GM11168 (cell line): ENCODE results near the gene CATSPERE.
"Not testable (repeated sequence)": the region's sequence is repeated elsewhere in the genome, so short reads cannot be mapped to it uniquely, and the experiment has no call there.

Source experiments
- in situ Hi-C: fragments of 300-500 bp; cut with MboI; formaldehyde crosslinking; loops from one replicate; pipeline ENCODE4 v1.12.0; 2022; ENCODE audit warnings: low sequenced_read_pairs; ENCODE audit not compliant: unreplicated experiment

Gene CATSPERE

DNA sequence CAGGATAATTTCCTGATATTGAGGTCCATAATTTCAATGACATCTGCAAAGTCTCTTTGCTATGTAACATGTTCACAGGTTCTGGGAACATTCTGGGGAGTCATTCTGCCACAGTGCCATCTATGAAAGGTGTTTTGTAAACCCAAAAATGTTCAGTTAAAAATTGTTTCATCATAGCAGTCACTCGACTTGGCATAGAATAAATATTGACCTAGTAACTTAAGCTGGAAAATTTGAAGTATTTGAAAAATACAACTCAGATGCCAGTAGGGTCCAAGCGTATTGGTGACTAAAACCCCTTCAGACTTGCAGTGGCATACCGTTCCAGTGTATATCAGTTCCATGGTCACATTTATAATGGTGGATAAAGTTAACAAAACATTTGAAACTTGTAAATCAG is 198.6 kb downstream of the CATSPERE start:
- in situ Hi-C loops, result no loop called here

DNA sequence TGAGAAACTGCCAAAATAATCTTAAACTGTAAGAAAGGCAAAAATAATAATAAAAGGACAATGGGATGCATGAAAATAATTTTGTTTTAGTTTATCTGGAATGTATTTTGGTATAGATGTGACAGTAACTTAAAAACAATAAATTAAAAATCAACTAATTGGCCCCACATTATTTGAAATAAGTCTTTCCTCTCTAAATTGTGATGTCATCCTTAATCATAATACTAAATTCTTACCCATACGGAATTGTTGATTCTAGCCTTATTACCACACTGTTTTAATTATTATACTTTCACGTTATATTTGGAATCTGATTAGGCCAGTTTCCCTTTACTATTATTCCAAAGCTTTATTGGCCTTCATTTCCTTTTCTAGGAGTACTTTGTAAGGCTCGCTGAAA is 199.5 kb downstream of the CATSPERE start:
- in situ Hi-C loops, result no loop called here

DNA sequence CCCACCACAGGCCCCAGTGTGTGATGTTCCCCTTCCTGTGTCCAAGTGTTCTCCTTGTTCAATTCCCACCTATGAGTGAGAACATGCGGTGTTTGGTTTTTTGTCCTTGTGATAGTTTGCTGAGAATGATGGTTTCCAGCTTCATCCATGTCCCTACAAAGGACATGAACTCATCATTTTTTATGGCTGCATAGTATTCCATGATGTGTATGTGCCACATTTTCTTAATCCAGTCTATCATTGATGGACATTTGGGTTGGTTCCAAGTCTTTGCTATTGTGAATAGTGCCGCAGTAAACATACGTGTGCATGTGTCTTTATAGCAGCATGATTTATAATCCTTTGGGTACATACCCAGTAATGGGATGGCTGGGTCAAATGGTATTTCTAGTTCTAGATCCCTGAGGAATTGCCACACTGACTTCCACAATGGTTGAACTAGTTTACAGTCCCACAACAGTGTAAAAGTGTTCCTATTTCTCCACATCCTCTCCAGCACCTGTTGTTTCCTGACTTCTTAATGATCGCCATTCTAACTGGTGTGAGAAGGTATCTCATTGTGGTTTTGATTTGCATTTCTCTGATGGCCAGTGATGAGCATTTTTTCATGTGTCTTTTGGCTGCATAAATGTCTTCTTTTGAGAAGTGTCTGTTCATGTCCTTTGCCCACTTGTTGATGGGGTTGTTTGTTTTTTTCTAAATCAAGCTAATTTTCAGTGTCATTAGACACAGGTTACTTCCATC is 200.7 kb downstream of the CATSPERE start:
- in situ Hi-C loops, result not testable (repeated sequence)

DNA sequence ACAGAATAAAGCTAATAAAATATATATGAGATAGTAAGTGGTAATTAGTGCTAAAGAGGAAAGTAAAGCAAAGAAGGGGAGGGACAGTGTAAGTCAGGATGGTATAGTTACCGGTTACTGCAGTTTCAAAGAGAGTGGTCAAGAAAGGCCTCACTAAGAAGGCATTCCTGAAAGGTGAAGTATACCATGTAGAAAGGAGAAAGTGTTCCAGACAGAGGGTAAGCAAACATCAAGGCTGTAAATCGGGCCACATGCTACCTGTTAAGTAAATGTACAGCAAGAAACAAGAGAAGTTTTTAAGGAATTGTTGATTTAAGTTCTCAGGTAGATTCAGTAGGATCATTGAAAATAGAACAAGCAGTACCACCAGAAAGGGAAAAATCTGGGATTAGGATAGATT is 201.5 kb downstream of the CATSPERE start:
- in situ Hi-C loops, result no loop called here

DNA sequence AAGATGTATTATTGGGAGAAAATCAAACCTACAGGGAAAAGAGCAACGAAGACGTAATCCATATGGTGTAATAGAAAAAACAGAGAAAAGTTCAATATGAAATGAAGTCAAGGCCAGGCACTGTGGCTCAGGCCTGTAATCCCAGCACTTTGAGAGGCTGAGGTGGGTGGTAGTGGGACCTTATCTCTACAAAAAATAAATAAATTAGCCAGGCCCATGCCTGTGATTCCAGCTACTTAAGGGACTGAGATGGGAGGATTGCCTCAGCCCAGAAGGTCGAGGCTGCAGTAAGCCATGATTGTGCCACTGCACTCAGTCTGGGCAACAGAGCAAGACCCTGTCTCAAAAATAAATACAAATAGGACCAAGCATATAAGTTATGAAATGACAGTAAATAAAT is 203.3 kb downstream of the CATSPERE start:
- in situ Hi-C loops, result no loop called here

DNA sequence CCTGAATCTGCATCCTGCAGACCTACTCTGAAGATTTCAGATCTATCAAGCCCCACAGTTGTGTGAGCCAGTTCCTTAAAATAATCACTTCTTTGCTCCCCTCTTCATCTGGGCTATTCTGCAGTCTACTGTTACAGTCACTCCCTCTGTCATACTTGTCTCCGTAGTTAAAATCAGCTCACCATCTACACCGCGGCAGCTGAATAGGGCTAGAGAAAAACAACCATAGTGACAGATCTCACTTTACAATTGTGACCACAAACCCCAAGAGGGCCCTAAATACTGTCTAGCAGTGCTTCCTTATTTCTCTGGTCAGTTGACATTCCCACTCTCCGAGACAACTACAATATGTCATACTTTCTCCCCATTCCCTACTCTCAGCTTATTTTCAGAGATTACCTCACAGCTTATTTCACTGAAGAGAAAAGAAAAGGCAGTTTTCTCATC is 204.7 kb downstream of the CATSPERE start:
- in situ Hi-C loops, result no loop called here

DNA sequence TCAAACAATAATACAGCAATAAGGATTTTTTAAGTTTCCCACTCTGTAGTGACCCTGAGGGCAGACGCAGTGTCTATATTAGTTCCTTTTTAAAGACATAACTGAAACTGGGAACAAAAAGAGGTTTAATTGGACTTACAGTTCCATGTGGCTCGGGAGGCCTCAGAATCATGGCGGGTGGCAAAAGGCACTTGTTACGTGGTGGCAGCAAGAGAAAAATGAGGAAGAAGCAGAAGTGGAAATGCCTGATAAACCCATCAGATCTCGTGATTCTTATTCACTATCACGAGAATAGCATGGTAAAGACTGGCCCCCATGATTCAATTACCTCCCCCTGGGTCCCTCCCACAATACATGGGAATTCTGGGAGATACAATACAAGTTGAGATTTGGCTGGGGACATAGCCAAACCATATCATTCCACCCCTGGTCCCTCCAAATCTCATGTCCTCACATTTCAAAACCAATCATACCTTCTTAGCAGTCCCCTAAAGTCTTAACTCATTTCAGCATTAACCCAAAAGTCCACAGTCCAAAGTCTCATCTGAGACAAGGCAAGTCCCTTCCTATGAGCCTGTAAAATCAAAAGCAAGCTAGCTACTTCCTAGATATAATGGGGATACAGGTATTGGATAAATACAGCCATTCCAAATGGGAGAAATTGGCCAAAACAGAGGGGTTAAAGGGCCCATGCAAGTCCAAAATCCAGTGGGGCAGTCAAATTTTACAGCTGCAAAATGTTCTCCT is 205.8 kb downstream of the CATSPERE start:
- in situ Hi-C loops, result not testable (repeated sequence)

DNA sequence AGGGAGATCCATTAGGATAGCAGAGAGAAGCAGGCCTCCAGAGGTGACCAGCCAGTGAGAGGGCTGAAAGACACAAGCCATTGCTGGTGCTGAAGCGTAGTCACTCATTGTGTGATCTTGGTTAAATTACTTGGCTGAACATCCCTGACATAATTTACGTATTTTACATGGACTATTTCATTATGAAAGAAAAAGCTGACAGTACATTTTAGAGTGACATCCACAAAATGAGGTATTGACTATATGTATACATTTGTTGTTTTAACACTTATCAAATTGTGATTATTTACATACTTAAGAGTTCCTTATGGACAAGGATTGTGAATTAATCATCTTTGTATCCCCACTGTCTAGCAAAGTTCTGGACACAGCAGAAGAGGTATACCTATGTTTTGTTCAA is 206.7 kb downstream of the CATSPERE start:
- in situ Hi-C loops, result no loop called here

DNA sequence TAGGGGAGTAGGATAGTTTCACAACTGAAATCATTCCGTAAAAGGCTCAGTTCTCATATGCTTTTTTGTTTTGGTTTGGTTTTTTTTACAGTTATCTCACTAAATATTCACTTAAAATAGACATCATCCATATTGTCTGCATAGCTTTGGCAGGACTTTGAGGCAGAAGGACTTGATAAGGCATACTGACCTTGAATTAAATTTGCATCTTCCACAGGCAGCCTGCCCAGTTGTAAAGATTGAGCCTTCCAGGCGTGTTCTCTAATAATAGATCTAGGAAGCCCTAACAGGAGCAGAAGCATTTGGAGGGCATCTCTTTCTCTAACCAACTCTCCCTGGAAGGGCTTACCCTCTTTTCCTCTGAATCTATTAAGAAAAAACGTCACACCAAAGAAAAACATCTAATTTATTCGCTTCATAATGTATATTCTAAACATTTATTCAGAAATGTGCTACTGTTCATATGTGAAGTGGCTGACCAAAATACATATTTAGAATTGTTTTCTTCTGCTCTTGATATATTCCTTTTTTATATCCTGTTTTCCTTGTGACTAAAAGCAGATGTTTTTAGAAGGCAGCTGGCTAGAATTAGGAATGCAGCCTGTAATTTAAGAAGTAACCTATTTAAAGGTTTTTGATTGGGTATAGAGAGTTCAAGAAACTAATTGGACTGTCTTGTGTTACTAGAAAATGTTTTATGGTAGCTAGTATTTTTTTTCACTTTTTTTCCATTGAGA is 212.0 kb downstream of the CATSPERE start:
- in situ Hi-C loops, result no loop called here

DNA sequence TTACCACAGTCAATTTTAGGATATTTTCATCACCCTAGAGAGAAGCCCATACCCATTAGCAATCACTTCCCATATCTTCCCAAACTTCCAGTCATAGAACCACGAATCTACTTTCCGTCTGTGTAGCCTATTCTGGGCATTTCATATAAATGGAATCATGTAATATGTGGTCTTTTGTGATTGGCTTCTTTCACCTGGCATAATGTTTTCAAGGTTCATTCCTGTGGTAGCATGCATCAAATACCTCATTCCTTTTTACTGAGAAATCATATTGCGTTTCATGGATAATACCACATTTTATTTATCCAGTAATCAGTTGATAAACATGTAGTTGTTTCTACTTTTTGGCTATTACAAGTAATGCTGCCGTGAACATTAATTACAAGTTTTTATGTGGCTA is 213.4 kb downstream of the CATSPERE start:
- in situ Hi-C loops, result no loop called here

DNA sequence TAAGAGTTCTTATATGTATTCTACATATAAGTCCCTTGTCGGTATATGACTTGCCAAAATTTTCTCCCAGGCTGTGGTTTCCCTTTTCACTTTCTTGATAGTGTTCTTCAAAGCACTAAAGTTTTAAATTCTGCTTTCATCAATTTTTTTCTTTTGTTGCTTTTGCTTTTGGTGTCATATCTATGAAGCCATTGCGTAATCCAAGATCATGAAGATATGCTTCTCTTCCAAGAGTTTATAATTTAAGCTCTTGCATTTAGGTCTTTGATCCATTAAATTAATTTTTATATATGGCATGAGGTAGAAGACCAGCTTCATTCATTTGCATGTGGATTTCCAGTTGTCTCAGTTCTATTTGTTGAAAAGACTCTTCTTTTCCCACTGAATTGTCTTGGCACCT is 214.1 kb downstream of the CATSPERE start:
- in situ Hi-C loops, result no loop called here

DNA sequence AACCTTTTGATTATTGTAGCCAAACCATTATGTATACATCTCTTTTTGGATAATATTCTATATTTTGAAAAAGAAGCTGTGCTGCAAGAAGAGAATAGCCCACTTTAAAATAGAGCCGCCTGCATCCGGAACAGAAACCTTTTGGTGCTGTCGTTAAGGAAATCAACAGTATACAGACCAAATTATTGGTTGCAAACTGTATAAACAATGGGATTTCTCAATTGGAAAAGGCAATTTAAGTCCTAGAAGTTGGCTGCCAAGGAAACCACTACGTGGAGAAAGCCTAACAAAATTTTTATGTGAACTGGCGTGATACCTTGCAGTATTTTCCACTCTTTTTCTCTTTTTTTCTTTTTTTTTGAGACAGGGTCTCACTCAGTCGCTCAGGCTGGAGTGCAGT is 217.6 kb downstream of the CATSPERE start:
- in situ Hi-C loops, result no loop called here

DNA sequence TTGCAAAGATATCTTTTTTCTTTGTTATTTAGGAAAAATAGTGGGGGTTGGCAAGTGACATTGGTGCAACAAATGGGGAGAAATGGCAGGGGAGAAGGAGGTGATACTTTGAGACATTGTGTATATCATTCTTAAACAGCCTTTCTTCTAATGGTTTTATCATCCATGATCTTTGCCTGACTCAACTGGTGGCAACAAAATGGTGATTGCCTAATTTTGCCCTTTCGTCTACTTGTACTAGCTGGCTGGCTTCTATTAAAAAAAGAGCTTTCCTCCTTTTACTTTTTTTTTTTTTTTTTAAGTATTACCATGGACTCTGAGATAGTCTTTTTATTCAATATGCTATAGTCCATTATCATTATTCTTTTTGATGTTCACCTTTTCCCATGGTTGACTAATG is 219.6 kb downstream of the CATSPERE start:
- in situ Hi-C loops, result no loop called here

DNA sequence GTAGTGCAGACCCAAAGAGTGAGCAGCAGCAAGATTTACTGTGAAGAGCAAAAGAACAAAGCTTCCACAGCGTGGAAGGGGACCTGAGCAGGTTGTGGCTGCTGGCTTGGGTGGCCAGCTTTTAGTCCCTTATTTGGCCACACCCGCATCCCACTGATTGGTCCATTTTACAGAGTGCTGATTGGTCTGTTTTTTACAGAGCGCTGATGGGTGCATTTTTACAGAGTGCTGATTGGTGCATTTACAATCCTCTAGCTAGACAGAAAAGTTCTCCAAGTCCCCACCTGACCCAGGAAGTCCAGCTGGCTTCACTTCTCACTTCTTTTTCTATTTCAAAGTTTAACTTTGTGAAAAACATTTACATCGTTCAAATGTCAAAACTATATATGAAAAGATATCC is 221.0 kb downstream of the CATSPERE start:
- in situ Hi-C loops, result not testable (repeated sequence)
